Uterus (tissue), 2 donors: ENCODE results near the gene HERC4.

Experiments
- POLR2A ChIP-seq, 2 donors: fragments of 450-650 bp; IDR thresholded peaks; one replicate each; pipeline ENCODE4 v1.6.1; 2016; ENCODE audit warnings: antibody characterized with exemption in 2 of 2, mild to moderate bottlenecking in 1 of 2, moderate library complexity in 1 of 2
- TF ChIP-seq, protein P1 (sequence below), 4 experiments: fragments of 200-600 bp in 2 of 4; fragments of 450-650 bp in 2 of 4; sonication (generic) in 2 of 4; IDR thresholded peaks; one replicate each; pipeline ENCODE4 v1.5.1; 2016 to 2019; ENCODE audit warnings: antibody characterized with exemption in 4 of 4, mild to moderate bottlenecking in 2 of 4, moderate library complexity in 1 of 4

DNA sequence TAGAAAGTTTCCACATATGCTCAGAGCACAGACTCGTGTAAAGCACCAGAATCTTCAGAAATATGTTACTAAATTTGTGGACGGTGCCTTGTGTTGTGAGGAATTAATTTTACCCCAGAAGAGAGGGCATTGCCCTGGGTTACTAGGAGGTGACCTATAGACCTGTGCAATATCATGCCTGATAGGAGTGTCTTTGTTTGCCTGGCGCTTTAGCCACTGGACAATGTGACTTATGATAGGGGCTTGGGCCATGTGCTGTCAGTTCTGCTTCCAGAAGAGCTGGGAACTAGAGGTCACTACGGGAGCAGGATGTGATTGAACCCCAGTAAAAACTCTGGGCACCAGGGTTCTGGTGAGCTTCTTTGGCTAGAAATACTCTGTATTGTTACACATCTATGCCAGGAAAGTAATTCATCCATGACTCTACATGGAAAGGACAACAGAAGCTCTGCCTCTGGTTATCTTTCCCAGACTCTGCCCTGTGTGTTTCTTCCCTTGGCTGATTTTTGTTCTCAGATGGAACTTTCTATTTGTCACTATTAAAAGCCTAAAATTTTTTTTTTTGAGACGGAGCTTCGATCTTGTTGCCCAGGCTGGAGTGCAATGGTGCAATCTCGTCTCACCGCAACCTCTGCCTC lies 115.1 kb downstream of the HERC4 start:
- TF ChIP-seq, protein P1, sequence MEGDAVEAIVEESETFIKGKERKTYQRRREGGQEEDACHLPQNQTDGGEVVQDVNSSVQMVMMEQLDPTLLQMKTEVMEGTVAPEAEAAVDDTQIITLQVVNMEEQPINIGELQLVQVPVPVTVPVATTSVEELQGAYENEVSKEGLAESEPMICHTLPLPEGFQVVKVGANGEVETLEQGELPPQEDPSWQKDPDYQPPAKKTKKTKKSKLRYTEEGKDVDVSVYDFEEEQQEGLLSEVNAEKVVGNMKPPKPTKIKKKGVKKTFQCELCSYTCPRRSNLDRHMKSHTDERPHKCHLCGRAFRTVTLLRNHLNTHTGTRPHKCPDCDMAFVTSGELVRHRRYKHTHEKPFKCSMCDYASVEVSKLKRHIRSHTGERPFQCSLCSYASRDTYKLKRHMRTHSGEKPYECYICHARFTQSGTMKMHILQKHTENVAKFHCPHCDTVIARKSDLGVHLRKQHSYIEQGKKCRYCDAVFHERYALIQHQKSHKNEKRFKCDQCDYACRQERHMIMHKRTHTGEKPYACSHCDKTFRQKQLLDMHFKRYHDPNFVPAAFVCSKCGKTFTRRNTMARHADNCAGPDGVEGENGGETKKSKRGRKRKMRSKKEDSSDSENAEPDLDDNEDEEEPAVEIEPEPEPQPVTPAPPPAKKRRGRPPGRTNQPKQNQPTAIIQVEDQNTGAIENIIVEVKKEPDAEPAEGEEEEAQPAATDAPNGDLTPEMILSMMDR (IDR thresholded peaks at IDR 0.05): no peak
- no peak for TF ChIP-seq POLR2A (IDR thresholded peaks at IDR 0.05)
